A549 (cell line): ENCODE results near the gene ANKRD63. TPM values are rescaled to one million over a fixed set of nuclear protein-coding genes. Genes with fewer than 3 reads are reported as not detected.

Experiments used
- ATAC-seq, 2 experiments: fragments of 200-7000 bp in 1 of 2; fragments of >200 bp in 1 of 2; cut with Nextera tagmentation in 1 of 2; cut with Tn5 transposase in 1 of 2; 3 replicates each; pipeline versions ENCODE4 v1.8.0 to v1.9.1; 2018 to 2020; ENCODE audit warnings: mild to moderate bottlenecking in 1 of 2, moderate library complexity in 1 of 2
- CTCF ChIA-PET: fragments of 300-600 bp; sonication (Branson Sonifier 250); formaldehyde crosslinking; extraction: SDS; loops from one replicate; lab custom pipeline; 2021; ENCODE audit warnings: antibody characterized with exemption, inconsistent platforms; lab: Yijun Ruan, JAX
- POLR2A ChIA-PET: fragments of 350-600 bp; formaldehyde crosslinking; extraction: SDS; loops from one replicate; lab custom pipeline; 2021; ENCODE audit warnings: antibody characterized with exemption, inconsistent platforms; lab: Yijun Ruan, JAX
- DNase-seq, 2 experiments: peaks; one replicate each; pipeline versions ENCODE4 v3.0.0 to v3.0.0-alpha.2; 2011 to 2016; ENCODE audit warnings: low read depth in 1 of 2, low spot score in 1 of 2
- FAIRE-seq: peaks from 2 replicates; lab custom pipeline; 2011; peaks lifted over from hg19 to GRCh38; lab: Jason Lieb, UNC
- H3K27ac ChIP-seq, 2 experiments: fragments of >200 bp; sonication (Bioruptor Twin); formaldehyde crosslinking; 3 replicates each; pipeline ENCODE4 v1.5.1; 2016 to 2017
- H3K4me1 ChIP-seq: fragments of >200 bp; sonication (Bioruptor Twin); formaldehyde crosslinking; 3 replicates; pipeline ENCODE4 v1.6.1; 2016
- H3K4me2 ChIP-seq: fragments of >200 bp; sonication (Bioruptor Twin); formaldehyde crosslinking; 3 replicates; pipeline ENCODE4 v1.6.1; 2016
- H3K4me3 ChIP-seq: fragments of >200 bp; sonication (Bioruptor Twin); formaldehyde crosslinking; 3 replicates; pipeline ENCODE4 v1.5.1; 2016
- H3K9me3 ChIP-seq: fragments of >200 bp; sonication (Bioruptor Twin); formaldehyde crosslinking; 3 replicates; pipeline ENCODE4 v1.6.1; 2016
- CBX2 ChIP-seq: fragments of 200-600 bp; sonication (generic); IDR thresholded peaks from 2 replicates; pipeline ENCODE4 v1.6.1; 2016; ENCODE audit warnings: low read depth, mild to moderate bottlenecking, borderline replicate concordance
- CEBPB ChIP-seq, 2 experiments: fragments of >200 bp in 1 of 2; sonication (Bioruptor Twin) in 1 of 2; formaldehyde crosslinking in 1 of 2; IDR thresholded peaks; 2 replicates each; pipeline ENCODE4 v1.6.1; 2012 to 2016
- EHF ChIP-seq: fragments of 250-450 bp; sonication (Bioruptor Pico); IDR thresholded peaks from 2 replicates; pipeline ENCODE4 v1.5.0; 2020; ENCODE audit warnings: mild to moderate bottlenecking
- EP300 ChIP-seq, 2 experiments: fragments of >200 bp; sonication (Bioruptor Twin); formaldehyde crosslinking; IDR thresholded peaks; 2 replicates in 1 of 2; 3 replicates in 1 of 2; pipeline ENCODE4 v1.6.1; 2016 to 2017
- FOSL2 ChIP-seq, 2 experiments: fragments of 450-650 bp in 1 of 2; fragments of >200 bp in 1 of 2; sonication (Bioruptor Twin) in 1 of 2; formaldehyde crosslinking; IDR thresholded peaks; 2 replicates each; pipeline versions ENCODE4 v1.5.0 to v1.6.1; 2016 to 2020; ENCODE audit warnings: mild to moderate bottlenecking in 1 of 2, moderate library complexity in 1 of 2
- GATA3 ChIP-seq: IDR thresholded peaks from 2 replicates; pipeline ENCODE4 v1.6.1; 2012; ENCODE audit warnings: borderline replicate concordance
- HDAC2 ChIP-seq: fragments of 200-600 bp; sonication (generic); IDR thresholded peaks from 2 replicates; pipeline ENCODE4 v1.6.1; 2016
- HOXB13 ChIP-seq: fragments of 250-450 bp; sonication (Bioruptor Pico); IDR thresholded peaks from 2 replicates; pipeline ENCODE4 v1.5.0; 2020; ENCODE audit warnings: low read depth, mild to moderate bottlenecking, moderate library complexity
- JUN ChIP-seq, 2 experiments: fragments of >200 bp; sonication (Bioruptor Twin); formaldehyde crosslinking; IDR thresholded peaks; 2 replicates in 1 of 2; 3 replicates in 1 of 2; pipeline ENCODE4 v1.6.1; 2016 to 2017
- KDM5A ChIP-seq: fragments of 200-600 bp; sonication (generic); IDR thresholded peaks from 2 replicates; pipeline ENCODE4 v1.6.1; 2016; ENCODE audit warnings: antibody characterized with exemption, mild to moderate bottlenecking
- MAZ ChIP-seq: fragments of 150-350 bp; IDR thresholded peaks from 2 replicates; pipeline ENCODE4 v1.6.1; 2014; ENCODE audit warnings: antibody characterized with exemption, low read depth, low read length, borderline replicate concordance
- NFE2L2 ChIP-seq: fragments of 150-350 bp; conservative IDR thresholded peaks from 2 replicates; pipeline ENCODE4 v1.6.1; 2014; ENCODE audit warnings: low read length
- NPAS2 ChIP-seq: fragments of 250-450 bp; sonication (Bioruptor Pico); IDR thresholded peaks from 2 replicates; pipeline ENCODE4 v1.8.0; 2022; ENCODE audit warnings: mild to moderate bottlenecking, moderate library complexity, borderline replicate concordance
- NR3C1 ChIP-seq: fragments of >200 bp; sonication (Bioruptor Twin); formaldehyde crosslinking; IDR thresholded peaks from 3 replicates; pipeline ENCODE4 v1.6.1; 2017
- POLR2AphosphoS2 ChIP-seq: conservative IDR thresholded peaks from 2 replicates; pipeline ENCODE4 v1.6.1; 2012; ENCODE audit warnings: low read length, improper control_type of control experiment, inconsistent platforms
- RAD21 ChIP-seq, 2 experiments: fragments of >200 bp in 1 of 2; sonication (Bioruptor Twin) in 1 of 2; formaldehyde crosslinking in 1 of 2; IDR thresholded peaks in 1 of 2; conservative IDR thresholded peaks in 1 of 2; 2 replicates in 1 of 2; 3 replicates in 1 of 2; pipeline ENCODE4 v1.6.1; 2012 to 2018; ENCODE audit warnings: inconsistent platforms in 1 of 2
- RCOR1 ChIP-seq: fragments of 150-350 bp; IDR thresholded peaks from 2 replicates; pipeline ENCODE4 v1.6.1; 2014; ENCODE audit warnings: antibody characterized with exemption, low read length, low read depth
- TFCP2L1 ChIP-seq: fragments of 250-450 bp; sonication (Bioruptor Pico); IDR thresholded peaks from 2 replicates; pipeline ENCODE4 v1.5.0; 2021; ENCODE audit warnings: mild to moderate bottlenecking
- TP53 ChIP-seq: fragments of 250-450 bp; sonication (Bioruptor Pico); IDR thresholded peaks from 2 replicates; pipeline ENCODE4 v1.5.0; 2021; ENCODE audit warnings: mild to moderate bottlenecking, moderate library complexity
- ZC3H11A ChIP-seq: fragments of 450-650 bp; IDR thresholded peaks from 2 replicates; pipeline ENCODE4 v1.6.1; 2014; ENCODE audit warnings: antibody characterized with exemption, mild to moderate bottlenecking
- ZNF302 ChIP-seq: fragments of 250-450 bp; sonication (Bioruptor Pico); IDR thresholded peaks from 2 replicates; pipeline ENCODE4 v1.9.0; 2021; ENCODE audit warnings: inconsistent platforms, mild to moderate bottlenecking, moderate library complexity
- WGBS: methylation state at CpG from one replicate; pipeline ENCODE4 v1.1.6; 2017; ENCODE audit errors: missing lambda C conversion rate; 5-methylcytosine and 5-hydroxymethylcytosine counted together
- polyA plus RNA-seq, 4 experiments: library from polyadenylated mRNA; depleted of rRNA in 3 of 4; stranded (reverse); fragments of >200 nt; fragmentation: RNase III in 1 of 4; extraction: RNeasy Plus Mini Kit Qiagen cat#74134 plus additional on column Dnase treatment in 1 of 4; gene quantifications; 2 replicates in 3 of 4; 3 replicates in 1 of 4; pipeline ENCODE4 v1.2.3, GENCODE V29; 2011 to 2017
- TF ChIP-seq, protein P1 (sequence below): fragments of 200-600 bp; sonication (generic); IDR thresholded peaks from 2 replicates; pipeline ENCODE4 v1.6.1; 2016; ENCODE audit warnings: antibody characterized with exemption, mild to moderate bottlenecking, moderate library complexity
- TF ChIP-seq, protein P2 (sequence below): fragments of 250-450 bp; sonication (Bioruptor Pico); IDR thresholded peaks from 2 replicates; pipeline ENCODE4 v1.5.0; 2020; ENCODE audit warnings: low read depth, mild to moderate bottlenecking, moderate library complexity
- TF ChIP-seq, protein P3 (sequence below): IDR thresholded peaks from 2 replicates; pipeline ENCODE4 v1.6.1; 2012
- TF ChIP-seq, protein P4 (sequence below): fragments of >200 bp; sonication (Bioruptor Twin); formaldehyde crosslinking; IDR thresholded peaks from 2 replicates; pipeline ENCODE4 v1.6.1; 2016
- TF ChIP-seq, protein P5 (sequence below): fragments of 450-650 bp; IDR thresholded peaks from 2 replicates; pipeline ENCODE4 v1.6.1; 2014; ENCODE audit warnings: antibody characterized with exemption
- TF ChIP-seq, protein P6 (sequence below): fragments of 250-450 bp; sonication (Bioruptor Pico); IDR thresholded peaks from 2 replicates; pipeline ENCODE4 v1.5.0; 2021; ENCODE audit warnings: mild to moderate bottlenecking, moderate library complexity, borderline replicate concordance

ANKRD63 gene
- polyA plus RNA-seq, 2 of the 4 experiments (the other 2 are of a cell fraction), result 0.25 TPM; not detected in 1

DNA sequence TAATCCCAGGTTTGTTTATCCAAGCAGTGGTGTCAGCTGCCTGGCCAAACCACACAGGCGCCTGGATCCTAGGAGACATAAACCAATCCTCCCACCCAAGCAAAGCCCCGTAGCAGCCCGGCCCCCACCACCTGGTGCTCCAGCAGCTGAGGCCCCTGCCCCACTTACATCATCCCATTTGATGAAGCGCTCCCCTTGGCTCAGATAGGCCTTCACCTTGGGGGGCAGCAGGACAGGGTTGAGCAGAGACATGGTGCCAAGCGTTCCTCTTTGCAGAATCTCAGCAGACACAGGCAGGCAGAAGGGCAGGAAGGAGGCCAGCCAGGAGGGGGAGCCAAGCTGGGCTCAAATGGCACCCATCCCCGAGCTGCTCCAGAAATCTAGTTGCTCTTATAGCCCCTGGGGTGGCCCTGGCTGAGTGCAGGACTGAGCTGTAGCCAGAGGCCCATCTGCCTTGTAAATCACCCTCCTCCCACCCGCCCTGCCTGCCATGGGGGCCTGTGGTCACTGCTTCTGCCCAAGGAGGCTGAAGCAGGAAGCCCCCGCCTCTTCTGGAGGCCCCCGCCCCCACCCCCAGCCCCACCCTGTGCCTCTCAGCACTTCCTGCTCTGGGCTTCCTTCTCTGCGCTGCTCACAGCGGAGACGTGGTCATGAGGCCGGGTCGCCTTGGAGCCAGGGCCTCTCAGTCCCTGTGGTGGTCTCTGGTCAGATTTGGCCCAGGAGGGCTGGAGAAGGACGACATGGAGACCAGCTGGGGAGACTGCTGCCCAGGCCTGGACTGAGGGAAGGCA is 24.8 kb upstream of the ANKRD63 start, which contains the start of gene PLCB2:
Gene PLCB2 (minus strand): TSS at position 515 of the 791 bp plus-strand sequence. CDS start 263 bp downstream, at position 252.
- WGBS, result 78% methylated on average over 5 of the region's 15 CpGs
- POLR2A ChIA-PET, result no interaction called here
- CTCF ChIA-PET, result interaction anchor here (0.7 to 18.2 kb wide), 9 partner anchors 9 to 115 kb away, joined by 4 to 203 read pairs (median 9); no protein-coding TSS in a partner anchor
- FAIRE-seq (no peak), DNase-seq (peak in 1 of 2 experiments; percentile 23)
- H3K4me3 ChIP-seq, result no peak within 1 kb of the TSS
- no peaks in the 10 kb centered on the region for H3K9me3 ChIP-seq
- no peak within 1 kb of the TSS for H3K4me2 ChIP-seq
- TF ChIP-seq, protein P1, sequence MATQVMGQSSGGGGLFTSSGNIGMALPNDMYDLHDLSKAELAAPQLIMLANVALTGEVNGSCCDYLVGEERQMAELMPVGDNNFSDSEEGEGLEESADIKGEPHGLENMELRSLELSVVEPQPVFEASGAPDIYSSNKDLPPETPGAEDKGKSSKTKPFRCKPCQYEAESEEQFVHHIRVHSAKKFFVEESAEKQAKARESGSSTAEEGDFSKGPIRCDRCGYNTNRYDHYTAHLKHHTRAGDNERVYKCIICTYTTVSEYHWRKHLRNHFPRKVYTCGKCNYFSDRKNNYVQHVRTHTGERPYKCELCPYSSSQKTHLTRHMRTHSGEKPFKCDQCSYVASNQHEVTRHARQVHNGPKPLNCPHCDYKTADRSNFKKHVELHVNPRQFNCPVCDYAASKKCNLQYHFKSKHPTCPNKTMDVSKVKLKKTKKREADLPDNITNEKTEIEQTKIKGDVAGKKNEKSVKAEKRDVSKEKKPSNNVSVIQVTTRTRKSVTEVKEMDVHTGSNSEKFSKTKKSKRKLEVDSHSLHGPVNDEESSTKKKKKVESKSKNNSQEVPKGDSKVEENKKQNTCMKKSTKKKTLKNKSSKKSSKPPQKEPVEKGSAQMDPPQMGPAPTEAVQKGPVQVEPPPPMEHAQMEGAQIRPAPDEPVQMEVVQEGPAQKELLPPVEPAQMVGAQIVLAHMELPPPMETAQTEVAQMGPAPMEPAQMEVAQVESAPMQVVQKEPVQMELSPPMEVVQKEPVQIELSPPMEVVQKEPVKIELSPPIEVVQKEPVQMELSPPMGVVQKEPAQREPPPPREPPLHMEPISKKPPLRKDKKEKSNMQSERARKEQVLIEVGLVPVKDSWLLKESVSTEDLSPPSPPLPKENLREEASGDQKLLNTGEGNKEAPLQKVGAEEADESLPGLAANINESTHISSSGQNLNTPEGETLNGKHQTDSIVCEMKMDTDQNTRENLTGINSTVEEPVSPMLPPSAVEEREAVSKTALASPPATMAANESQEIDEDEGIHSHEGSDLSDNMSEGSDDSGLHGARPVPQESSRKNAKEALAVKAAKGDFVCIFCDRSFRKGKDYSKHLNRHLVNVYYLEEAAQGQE, result no peak
- TF ChIP-seq EP300 (IDR thresholded peaks at IDR 0.05), result no peak
- TF ChIP-seq TP53 (CRISPR knock-in tag), result no peak
- no peak for TF ChIP-seq RCOR1
- no peak for TF ChIP-seq EHF (CRISPR knock-in tag)
- no peak for TF ChIP-seq KDM5A
- no peak for TF ChIP-seq NFE2L2
- TF ChIP-seq FOSL2 (IDR thresholded peaks at IDR 0.05), result no peak
- TF ChIP-seq FOSL2 (CRISPR knock-in tag; IDR thresholded peaks at IDR 0.05), result no peak
- no peak for TF ChIP-seq HOXB13 (CRISPR knock-in tag)
- no peak for TF ChIP-seq CEBPB (IDR thresholded peaks at IDR 0.05)
- TF ChIP-seq, protein P2, sequence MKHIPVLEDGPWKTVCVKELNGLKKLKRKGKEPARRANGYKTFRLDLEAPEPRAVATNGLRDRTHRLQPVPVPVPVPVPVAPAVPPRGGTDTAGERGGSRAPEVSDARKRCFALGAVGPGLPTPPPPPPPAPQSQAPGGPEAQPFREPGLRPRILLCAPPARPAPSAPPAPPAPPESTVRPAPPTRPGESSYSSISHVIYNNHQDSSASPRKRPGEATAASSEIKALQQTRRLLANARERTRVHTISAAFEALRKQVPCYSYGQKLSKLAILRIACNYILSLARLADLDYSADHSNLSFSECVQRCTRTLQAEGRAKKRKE (CRISPR knock-in tag), result no peak
- TF ChIP-seq, all 56 proteins: peak for 0
- peak; percentile 42 to 70; a peak in 4 of 6 replicates for ATAC-seq
- Histone ChIP-seq H3K4me1 (no peaks in the 10 kb centered on the region), H3K27ac (no peak within 1 kb of the TSS)

DNA sequence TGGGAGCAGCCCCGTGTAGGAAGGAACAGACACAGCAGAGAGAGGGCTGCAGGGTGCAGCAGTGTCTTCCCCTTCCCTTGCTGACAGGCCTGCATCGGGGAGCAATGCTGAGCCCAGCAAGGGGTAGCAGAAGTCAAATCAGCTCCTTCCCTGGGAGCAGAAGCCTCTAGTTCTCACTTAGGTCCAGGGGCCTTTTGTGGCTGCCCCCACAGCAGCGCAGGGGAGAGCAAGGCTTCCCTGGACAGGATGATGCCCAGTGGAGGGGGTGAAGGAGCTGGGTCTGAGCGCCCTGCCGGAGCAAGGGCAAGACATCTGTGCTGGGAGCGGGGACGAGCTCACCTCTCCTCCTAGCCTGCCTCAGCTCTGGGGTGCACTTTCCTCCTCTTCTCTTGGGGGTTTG is 24.0 kb upstream of the ANKRD63 start:
- DNase-seq, result no peak
- POLR2A ChIA-PET, result no interaction called here
- WGBS, result 0% methylated on average over 1 of the region's 7 CpGs
- H3K4me1 ChIP-seq, result no peaks in the 10 kb centered on the region
- CTCF ChIA-PET, result interaction anchor here (1.3 to 18.2 kb wide), 6 partner anchors 13 to 115 kb away, joined by 5 to 203 read pairs (median 16); no protein-coding TSS in a partner anchor
- H3K9me3 ChIP-seq, result no peaks in the 10 kb centered on the region
- H3K4me3 ChIP-seq, result no peak overlapping the region
- no peak for TF ChIP-seq POLR2AphosphoS2
- no peak for TF ChIP-seq CBX2
- no peak for TF ChIP-seq ZC3H11A
- TF ChIP-seq MAZ, result no peak
- TF ChIP-seq NPAS2 (CRISPR knock-in tag), result no peak
- TF ChIP-seq CEBPB (IDR thresholded peaks at IDR 0.05), result no peak
- TF ChIP-seq TFCP2L1 (CRISPR knock-in tag), result no peak
- TF ChIP-seq RAD21 (conservative IDR thresholded peaks at IDR 0.05 in 1 of 2, IDR thresholded peaks at IDR 0.05 in 1 of 2), result no peak
- TF ChIP-seq, protein P3, sequence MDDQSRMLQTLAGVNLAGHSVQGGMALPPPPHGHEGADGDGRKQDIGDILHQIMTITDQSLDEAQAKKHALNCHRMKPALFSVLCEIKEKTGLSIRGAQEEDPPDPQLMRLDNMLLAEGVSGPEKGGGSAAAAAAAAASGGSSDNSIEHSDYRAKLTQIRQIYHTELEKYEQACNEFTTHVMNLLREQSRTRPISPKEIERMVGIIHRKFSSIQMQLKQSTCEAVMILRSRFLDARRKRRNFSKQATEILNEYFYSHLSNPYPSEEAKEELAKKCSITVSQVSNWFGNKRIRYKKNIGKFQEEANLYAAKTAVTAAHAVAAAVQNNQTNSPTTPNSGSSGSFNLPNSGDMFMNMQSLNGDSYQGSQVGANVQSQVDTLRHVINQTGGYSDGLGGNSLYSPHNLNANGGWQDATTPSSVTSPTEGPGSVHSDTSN, result no peak
- TF ChIP-seq, protein P4, sequence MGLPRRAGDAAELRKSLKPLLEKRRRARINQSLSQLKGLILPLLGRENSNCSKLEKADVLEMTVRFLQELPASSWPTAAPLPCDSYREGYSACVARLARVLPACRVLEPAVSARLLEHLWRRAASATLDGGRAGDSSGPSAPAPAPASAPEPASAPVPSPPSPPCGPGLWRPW, result no peak
- TF ChIP-seq, protein P5, sequence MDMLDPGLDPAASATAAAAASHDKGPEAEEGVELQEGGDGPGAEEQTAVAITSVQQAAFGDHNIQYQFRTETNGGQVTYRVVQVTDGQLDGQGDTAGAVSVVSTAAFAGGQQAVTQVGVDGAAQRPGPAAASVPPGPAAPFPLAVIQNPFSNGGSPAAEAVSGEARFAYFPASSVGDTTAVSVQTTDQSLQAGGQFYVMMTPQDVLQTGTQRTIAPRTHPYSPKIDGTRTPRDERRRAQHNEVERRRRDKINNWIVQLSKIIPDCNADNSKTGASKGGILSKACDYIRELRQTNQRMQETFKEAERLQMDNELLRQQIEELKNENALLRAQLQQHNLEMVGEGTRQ, result no peak
- TF ChIP-seq, protein P6, sequence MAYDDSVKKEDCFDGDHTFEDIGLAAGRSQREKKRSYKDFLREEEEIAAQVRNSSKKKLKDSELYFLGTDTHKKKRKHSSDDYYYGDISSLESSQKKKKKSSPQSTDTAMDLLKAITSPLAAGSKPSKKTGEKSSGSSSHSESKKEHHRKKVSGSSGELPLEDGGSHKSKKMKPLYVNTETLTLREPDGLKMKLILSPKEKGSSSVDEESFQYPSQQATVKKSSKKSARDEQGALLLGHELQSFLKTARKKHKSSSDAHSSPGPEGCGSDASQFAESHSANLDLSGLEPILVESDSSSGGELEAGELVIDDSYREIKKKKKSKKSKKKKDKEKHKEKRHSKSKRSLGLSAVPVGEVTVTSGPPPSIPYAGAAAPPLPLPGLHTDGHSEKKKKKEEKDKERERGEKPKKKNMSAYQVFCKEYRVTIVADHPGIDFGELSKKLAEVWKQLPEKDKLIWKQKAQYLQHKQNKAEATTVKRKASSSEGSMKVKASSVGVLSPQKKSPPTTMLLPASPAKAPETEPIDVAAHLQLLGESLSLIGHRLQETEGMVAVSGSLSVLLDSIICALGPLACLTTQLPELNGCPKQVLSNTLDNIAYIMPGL (CRISPR knock-in tag), result no peak
- TF ChIP-seq JUN (IDR thresholded peaks at IDR 0.05), result no peak
- TF ChIP-seq HDAC2, result no peak
- no peak for TF ChIP-seq ZNF302 (CRISPR knock-in tag)
- no peak for TF ChIP-seq GATA3
- TF ChIP-seq NR3C1, result no peak
- FAIRE-seq, result no peak
- H3K27ac ChIP-seq, result no peak overlapping the region
- H3K4me2 ChIP-seq, result no peak overlapping the region
- no peak for ATAC-seq
